Epithelial cell of esophagus (primary cell): ENCODE measurements around the gene C10orf62.
A peak's percentile ranks its signal among the peaks of the same experiment; 100 is the strongest.
"Not testable (repeated sequence)": the region's sequence is repeated elsewhere in the genome, so short reads cannot be mapped to it uniquely, and the experiment has no call there.

Source experiments
- DNase-seq: peaks from one replicate; pipeline ENCODE4 v3.0.0; 2010; ENCODE audit warnings: low read depth
- H3K4me3 ChIP-seq: 2 replicates; pipeline ENCODE4 v1.5.1; 2011; ENCODE audit warnings: mild to moderate bottlenecking, low read length, control low read depth
- CTCF ChIP-seq: IDR thresholded peaks from 2 replicates; pipeline ENCODE4 v1.5.1; 2011; ENCODE audit warnings: low read depth, mild to moderate bottlenecking, low read length, control low read depth, inconsistent platforms; ENCODE audit not compliant: insufficient read depth; ENCODE audit errors: missing control alignments

Gene C10orf62

DNA sequence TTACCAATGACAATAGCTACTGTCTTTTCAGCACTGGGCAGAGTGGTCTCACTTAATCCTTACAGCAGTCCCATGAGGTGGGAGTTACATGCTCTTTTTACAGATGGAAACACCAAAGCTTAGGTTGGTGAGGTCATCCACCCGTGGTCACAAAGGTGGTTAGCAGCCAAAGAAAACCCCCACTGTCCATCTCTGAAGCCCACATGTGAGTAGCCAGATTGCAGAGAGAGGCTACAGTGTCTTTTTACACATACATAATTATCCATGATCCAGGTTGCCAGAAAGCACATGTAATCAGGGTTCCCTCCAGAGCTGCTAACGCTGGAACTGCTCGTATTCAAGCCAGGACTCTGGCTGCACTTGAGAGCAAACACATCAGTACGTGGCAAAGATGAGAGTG lies 41.6 kb upstream of the C10orf62 start:
- DNase-seq, result no peak
- no peak overlapping the region for H3K4me3 ChIP-seq
- no peak for TF ChIP-seq CTCF

- no peak for DNase-seq
- no peak for TF ChIP-seq CTCF
Observed at GRCh38 chr10:97548828-97549455, 40.6 kb upstream of the C10orf62 start.

DNA sequence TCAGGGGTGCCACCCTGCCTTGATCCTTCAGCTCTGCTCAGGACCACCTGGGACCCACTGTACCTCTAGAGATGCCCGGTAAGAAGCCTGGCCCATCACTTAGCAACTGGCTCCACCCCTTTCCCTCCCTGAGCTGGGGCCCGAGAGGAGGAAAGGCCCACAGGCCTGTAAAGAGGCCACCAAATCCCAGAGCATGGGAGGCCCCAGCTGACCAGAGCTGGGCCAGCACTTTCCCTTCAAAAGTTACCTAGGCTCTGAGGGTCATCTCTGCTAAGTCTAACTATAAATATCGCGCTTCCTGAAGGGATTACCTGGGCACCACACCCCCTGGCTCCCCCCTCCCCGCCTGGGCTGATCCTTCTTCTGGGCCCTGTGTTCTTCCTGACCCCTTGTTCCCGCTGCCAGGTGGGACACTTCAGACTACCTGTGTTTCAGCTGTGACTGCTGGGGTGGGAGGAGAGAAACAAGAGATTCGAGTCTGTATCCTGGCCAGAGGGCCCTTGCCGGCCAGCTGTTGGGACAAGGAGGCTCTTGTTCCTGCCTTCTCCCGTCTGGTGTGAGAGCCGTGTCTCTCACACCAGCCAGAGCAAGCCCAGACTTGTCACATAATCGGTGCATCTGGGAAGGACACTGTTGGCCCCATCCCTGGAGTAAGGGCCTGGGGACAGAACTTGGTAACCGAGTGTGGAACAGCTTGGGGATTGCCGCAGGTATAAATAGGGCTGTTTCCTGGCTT lies 39.8 kb upstream of the C10orf62 start:
- TF ChIP-seq CTCF, result no peak
- no peak overlapping the region for H3K4me3 ChIP-seq
- DNase-seq, result peak; percentile 73

More at GRCh38 chr10:97548828-97549455, 40.6 kb upstream of the C10orf62 start:
- H3K4me3 ChIP-seq, result no peak overlapping the region

DNA sequence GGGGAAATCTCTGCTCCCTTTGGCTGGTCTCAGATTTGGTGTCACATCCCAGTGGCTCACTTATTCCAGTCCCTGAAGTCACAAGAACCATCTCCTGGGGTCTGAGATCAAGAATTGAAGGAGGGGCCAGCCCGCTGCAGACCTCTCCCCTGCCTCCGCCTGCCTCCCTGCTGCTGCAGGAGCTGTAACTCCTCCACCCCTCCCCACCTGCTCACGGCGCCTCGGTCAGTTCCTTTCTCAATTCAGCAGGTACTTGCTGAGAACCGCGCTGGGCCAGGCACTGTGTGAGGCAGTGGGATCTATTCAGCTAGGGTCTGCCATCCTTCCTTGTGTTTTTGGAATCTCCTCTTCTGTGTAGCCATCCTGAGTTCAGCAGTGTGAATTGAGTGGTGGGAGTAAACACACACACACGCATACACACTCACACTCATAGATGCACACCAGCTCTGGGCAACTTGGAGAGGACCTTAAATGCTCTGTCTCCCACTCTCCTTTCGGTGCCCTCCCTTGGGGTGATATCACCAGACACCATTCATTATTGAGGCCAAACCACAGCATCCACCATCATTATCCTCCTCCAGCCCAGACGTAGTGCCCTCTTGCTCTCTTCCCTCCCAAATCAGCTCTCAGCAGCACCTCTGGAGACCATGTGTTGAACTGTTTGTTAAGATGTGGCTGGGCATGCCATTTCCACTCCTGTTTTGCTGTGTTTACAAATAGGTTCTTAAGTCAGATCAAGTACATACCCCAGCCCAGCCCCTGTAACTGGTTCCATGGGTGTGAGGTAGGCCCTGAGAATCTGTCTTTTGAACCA lies 39.0 kb upstream of the C10orf62 start:
- H3K4me3 ChIP-seq, result no peak overlapping the region
- no peak for DNase-seq
- TF ChIP-seq CTCF, result no peak

- H3K4me3 ChIP-seq, result no peak overlapping the region
- DNase-seq, result no peak
- TF ChIP-seq CTCF, result no peak
Observed at GRCh38 chr10:97551271-97551670, 38.2 kb upstream of the C10orf62 start.

DNA sequence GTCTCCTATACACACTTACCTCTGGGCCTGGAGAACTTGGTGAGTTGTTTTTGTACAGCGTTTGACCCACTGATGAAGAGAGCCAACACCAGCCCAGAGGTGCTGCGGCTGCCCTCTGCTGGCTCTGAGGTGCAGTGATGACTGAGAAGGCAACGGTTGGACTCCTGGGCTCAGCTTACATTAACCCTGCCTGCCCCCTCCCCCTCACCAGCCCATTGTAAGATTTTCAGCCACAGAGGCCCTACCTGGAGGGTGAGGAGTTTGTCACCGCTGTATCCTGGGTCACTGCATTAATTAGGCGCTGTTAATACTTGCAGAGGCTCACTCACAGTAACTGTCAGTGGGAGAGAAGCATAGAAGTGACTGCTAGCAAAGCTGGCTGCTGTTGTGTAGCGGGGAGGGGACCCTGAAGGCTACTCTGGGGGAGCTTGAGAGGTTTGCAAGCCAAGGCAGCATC lies 35.9 kb upstream of the C10orf62 start:
- H3K4me3 ChIP-seq, result no peak overlapping the region
- DNase-seq, result peak; percentile 78
- peak; percentile 97 for TF ChIP-seq CTCF

GRCh38 chr10:97554336-97554735 lies 35.2 kb upstream of the C10orf62 start:
- not testable (repeated sequence) for H3K4me3 ChIP-seq, DNase-seq

DNA sequence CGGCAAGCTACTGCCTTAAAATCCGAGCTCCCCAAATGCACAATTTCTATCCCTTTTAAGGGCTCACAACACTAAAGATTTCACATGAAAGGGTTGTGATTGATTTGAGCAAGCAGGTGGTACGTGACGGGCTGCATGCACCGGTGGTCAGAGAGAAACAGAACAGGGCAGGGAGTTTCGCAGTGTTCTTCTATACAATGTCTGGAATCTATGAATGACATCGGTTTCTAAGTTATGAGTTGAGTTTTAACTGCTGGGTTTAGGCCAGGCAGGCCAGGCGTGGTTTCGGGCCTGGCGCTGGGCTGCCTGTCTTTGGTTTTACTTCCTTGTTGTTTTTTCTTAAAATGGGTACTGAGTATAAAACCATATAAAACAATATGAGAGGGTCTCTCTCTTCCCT lies 34.0 kb upstream of the C10orf62 start:
- DNase-seq, H3K4me3 ChIP-seq: not testable (repeated sequence)

- not testable (repeated sequence) for H3K4me3 ChIP-seq, DNase-seq
Observed at GRCh38 chr10:97560731-97561381, 28.7 kb upstream of the C10orf62 start.

- H3K4me3 ChIP-seq, DNase-seq: not testable (repeated sequence)
Observed at GRCh38 chr10:97561386-97562077, 28.0 kb upstream of the C10orf62 start.
